ENCODE measurements around the gene ERFE. TPM values are rescaled to one million over a fixed set of nuclear protein-coding genes. Genes with fewer than 3 reads are reported as not detected.

Gene ERFE
- total and polyA plus RNA-seq, 2 donors (not counting 3 experiments of a cell fraction or from before 2014, with no cell fraction given), result 0.65 to 1.2 TPM

- TF ChIP-seq MYC (IDR thresholded peaks at IDR 0.05; ENCODE audit: low read depth, low read length) (no peak), MAX (IDR thresholded peaks at IDR 0.05; ENCODE audit: insufficient read depth, insufficient read length) (no peak)
- DNase-seq (ENCODE audit: low read depth, low spot score) (no peak), FAIRE-seq (no peak)
- Histone ChIP-seq H3K36me3 (ENCODE audit: control insufficient read depth in 2 of 2, extremely low read depth in 1 of 2, insufficient read depth in 2 of 2, low read length in 2 of 2) (no peaks in the 10 kb centered on the region), H3K4me2 (ENCODE audit: insufficient read depth, low read length) (no peak overlapping the region), H3K27ac (ENCODE audit: insufficient read depth, low read depth, low read length) (no peak overlapping the region), H3K4me1 (ENCODE audit: control insufficient read depth, extremely low read depth, insufficient read depth, low read length) (no peaks in the 10 kb centered on the region), H3K9ac (replicated peaks; ENCODE audit: extremely low read depth, insufficient read depth, low read length) (no peak overlapping the region), H3K9me3 (replicated peaks; ENCODE audit: control insufficient read depth, insufficient read depth, low read length) (no peaks in the 10 kb centered on the region), H4K20me1 (replicated peaks; ENCODE audit: control insufficient read depth, extremely low read depth, insufficient read depth, low read length) (no peaks in the 10 kb centered on the region), H3K9me1 (replicated peaks; ENCODE audit: control insufficient read depth, extremely low read depth, insufficient read depth, low read length) (no peaks in the 10 kb centered on the region), H2AFZ (ENCODE audit: low read depth, low read length) (no peak overlapping the region), H3K79me2 (ENCODE audit: control insufficient read depth, insufficient read depth, low read length) (no peaks in the 10 kb centered on the region), H3K27me3 (ENCODE audit: control insufficient read depth in 2 of 2, insufficient read depth in 2 of 2, low read length in 2 of 2) (peaks cover 0 to 2% of the 10 kb centered on the region in 2 experiments), H3K4me3 (replicated peaks in 1 of 3; ENCODE audit: insufficient read depth in 1 of 3, low read depth in 1 of 3, low read length in 3 of 3) (no peak overlapping the region)
- intact Hi-C loops (cut with micrococcal nuclease), result no loop called here
- dilution Hi-C loops (cut with MboI; ENCODE audit: extremely low pct_ligation_motif_present, low sequenced_read_pairs), result no loop called here
- no TSS peak for BruUV-seq (replicated peaks)
- CTCF ChIA-PET, result no interaction called here
- POLR2A ChIA-PET, result no interaction called here
These were observed 33.5 kb upstream of the ERFE start for GRCh38 chr2:238125127-238125885.

- Histone ChIP-seq H3K4me1 (ENCODE audit: control insufficient read depth, extremely low read depth, insufficient read depth, low read length) (no peaks in the 10 kb centered on the region), H2AFZ (ENCODE audit: low read depth, low read length) (no peak overlapping the region), H3K27ac (ENCODE audit: insufficient read depth, low read depth, low read length) (no peak overlapping the region), H3K36me3 (ENCODE audit: control insufficient read depth in 2 of 2, extremely low read depth in 1 of 2, insufficient read depth in 2 of 2, low read length in 2 of 2) (no peaks in the 10 kb centered on the region), H4K20me1 (replicated peaks; ENCODE audit: control insufficient read depth, extremely low read depth, insufficient read depth, low read length) (no peaks in the 10 kb centered on the region), H3K79me2 (ENCODE audit: control insufficient read depth, insufficient read depth, low read length) (no peaks in the 10 kb centered on the region), H3K9me1 (replicated peaks; ENCODE audit: control insufficient read depth, extremely low read depth, insufficient read depth, low read length) (no peaks in the 10 kb centered on the region), H3K4me2 (ENCODE audit: insufficient read depth, low read length) (no peak overlapping the region), H3K27me3 (ENCODE audit: control insufficient read depth in 2 of 2, insufficient read depth in 2 of 2, low read length in 2 of 2) (no peaks in the 10 kb centered on the region), H3K9ac (replicated peaks; ENCODE audit: extremely low read depth, insufficient read depth, low read length) (no peak overlapping the region), H3K9me3 (replicated peaks; ENCODE audit: control insufficient read depth, insufficient read depth, low read length) (no peaks in the 10 kb centered on the region), H3K4me3 (replicated peaks in 1 of 3; ENCODE audit: insufficient read depth in 1 of 3, low read depth in 1 of 3, low read length in 3 of 3) (no peak overlapping the region)
- dilution Hi-C loops (cut with MboI; ENCODE audit: extremely low pct_ligation_motif_present, low sequenced_read_pairs) (no loop called here), intact Hi-C loops (cut with micrococcal nuclease) (no loop called here)
- no peak for DNase-seq (ENCODE audit: low read depth, low spot score)
- no TSS peak for BruUV-seq (replicated peaks)
- no peak for FAIRE-seq
- ChIA-PET POLR2A (no interaction called here), CTCF (no interaction called here)
- TF ChIP-seq MAX (IDR thresholded peaks at IDR 0.05; ENCODE audit: insufficient read depth, insufficient read length) (no peak), POLR2A (IDR thresholded peaks at IDR 0.05; ENCODE audit: low read depth, low read length) (no peak), POLR2AphosphoS5 (IDR thresholded peaks at IDR 0.05; ENCODE audit: insufficient read depth, low read depth, low read length) (no peak), JUN (IDR thresholded peaks at IDR 0.05; ENCODE audit: borderline replicate concordance, insufficient read depth, insufficient read length, low read depth) (no peak)
These were observed 32.4 kb upstream of the ERFE start for GRCh38 chr2:238126338-238126737.

Data from endothelial cell of umbilical vein (primary cell).